Measurements from ENCODE around the gene RNU1-2. TPM values are rescaled to one million over a fixed set of nuclear protein-coding genes. Genes with fewer than 3 reads are reported as not detected.
"Not testable (repeated sequence)": the region's sequence is repeated elsewhere in the genome, so short reads cannot be mapped to it uniquely, and the experiment has no call there.

The RNU1-2 gene
- total RNA-seq, 1 donor from 2014 or later: 3,526 TPM

GRCh38 chr1:16872152-16873075, 23.4 kb upstream of the RNU1-2 start:
- H3K27ac Mint-ChIP-seq; H3K4me1 Mint-ChIP-seq; POLR2A ChIA-PET; intact Hi-C loops (cut with micrococcal nuclease); H3K9me3 Mint-ChIP-seq; H3K36me3 Mint-ChIP-seq (ENCODE audit: low read depth); CTCF ChIA-PET: not testable (repeated sequence)
- peak; percentile 29 for DNase-seq
- H3K4me3 Mint-ChIP-seq: peak overlapping the region; percentile 79
- peaks cover 15% of the 10 kb centered on the region for H3K27me3 Mint-ChIP-seq
- peak; percentile 56 for ATAC-seq (ENCODE audit: low read depth)

- H3K9me3 Mint-ChIP-seq; intact Hi-C loops (cut with micrococcal nuclease); H3K36me3 Mint-ChIP-seq (ENCODE audit: low read depth); H3K4me1 Mint-ChIP-seq; H3K27ac Mint-ChIP-seq; CTCF ChIA-PET; ATAC-seq (ENCODE audit: low read depth): not testable (repeated sequence)
- peak overlapping the region; percentile 79 for H3K4me3 Mint-ChIP-seq
- peak; percentile 39 for DNase-seq
- POLR2A ChIA-PET: interaction anchor here (0.7 kb wide), 1 partner anchor 252 kb away, joined by 3 read pairs; no protein-coding TSS in a partner anchor
- peaks cover 15% of the 10 kb centered on the region for H3K27me3 Mint-ChIP-seq
These were observed 22.5 kb upstream of the RNU1-2 start for GRCh38 chr1:16873076-16873879.

GRCh38 chr1:16874968-16875765, 20.6 kb upstream of the RNU1-2 start:
- H3K27ac Mint-ChIP-seq; CTCF ChIA-PET; H3K4me3 Mint-ChIP-seq; H3K36me3 Mint-ChIP-seq (ENCODE audit: low read depth); H3K4me1 Mint-ChIP-seq; intact Hi-C loops (cut with micrococcal nuclease); ATAC-seq (ENCODE audit: low read depth); DNase-seq; POLR2A ChIA-PET; H3K9me3 Mint-ChIP-seq: not testable (repeated sequence)
- H3K27me3 Mint-ChIP-seq: peaks cover 17% of the 10 kb centered on the region

DNA sequence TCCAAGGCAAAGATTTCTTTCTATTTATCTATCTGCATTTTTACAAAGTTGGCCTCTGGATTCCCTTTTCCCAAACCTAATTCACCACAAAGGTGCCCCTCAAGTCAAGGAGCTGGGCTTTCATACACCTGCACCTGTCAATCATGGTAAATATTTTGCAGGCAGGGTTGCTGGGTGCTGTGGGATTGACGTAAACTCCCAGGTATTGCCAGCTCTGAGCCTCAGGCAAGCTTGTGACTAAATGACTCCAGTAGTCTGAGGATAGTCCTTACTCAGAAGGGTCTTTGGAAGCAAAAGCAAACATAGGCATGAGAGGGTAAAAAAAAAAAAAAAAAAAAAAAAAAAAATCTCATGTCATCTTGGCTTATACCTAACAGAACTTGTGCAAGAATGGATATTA, 14.0 kb upstream of the RNU1-2 start:
- intact Hi-C loops (cut with micrococcal nuclease); H3K4me3 Mint-ChIP-seq; H3K27ac Mint-ChIP-seq; POLR2A ChIA-PET; H3K36me3 Mint-ChIP-seq (ENCODE audit: low read depth); DNase-seq; CTCF ChIA-PET; ATAC-seq (ENCODE audit: low read depth); H3K9me3 Mint-ChIP-seq; H3K4me1 Mint-ChIP-seq: not testable (repeated sequence)
- peaks cover 19% of the 10 kb centered on the region for H3K27me3 Mint-ChIP-seq

DNA sequence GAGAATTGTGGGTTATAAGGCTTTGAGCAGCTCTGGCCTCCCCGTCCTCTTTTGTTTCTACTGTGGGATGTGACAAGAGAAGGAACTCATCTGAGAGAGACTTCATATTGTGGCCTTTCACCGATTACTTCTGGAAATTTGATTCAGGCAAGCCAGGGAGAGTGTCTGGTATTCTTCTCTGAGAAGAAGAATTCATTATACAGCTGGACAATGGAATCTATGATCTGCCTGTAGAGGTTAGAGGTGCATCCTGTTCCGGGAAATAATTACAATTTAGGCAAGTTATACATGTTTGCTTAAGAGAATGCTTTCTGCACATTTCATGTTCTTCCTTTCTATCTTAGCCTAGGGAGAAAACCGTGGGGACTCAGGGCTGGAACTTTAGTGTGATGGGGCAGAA, 12.8 kb upstream of the RNU1-2 start:
- no peak for TF ChIP-seq CTCF (IDR thresholded peaks at IDR 0.05)
- ChIA-PET CTCF (no interaction called here), POLR2A (no interaction called here)
- H3K4me1 Mint-ChIP-seq: no peaks in the 10 kb centered on the region
- H3K27ac Mint-ChIP-seq: no peak overlapping the region
- H3K27me3 Mint-ChIP-seq: peaks cover 17% of the 10 kb centered on the region
- ATAC-seq (ENCODE audit: low read depth): no peak
- H3K9me3 Mint-ChIP-seq: no peaks in the 10 kb centered on the region
- H3K36me3 Mint-ChIP-seq (ENCODE audit: low read depth): no peaks in the 10 kb centered on the region
- intact Hi-C loops (cut with micrococcal nuclease): no loop called here
- no peak for DNase-seq
- no peak overlapping the region for H3K4me3 Mint-ChIP-seq

GRCh38 chr1:16884487-16884886, 11.3 kb upstream of the RNU1-2 start:
- ATAC-seq (ENCODE audit: low read depth); POLR2A ChIA-PET; intact Hi-C loops (cut with micrococcal nuclease); H3K27ac Mint-ChIP-seq; CTCF ChIA-PET; H3K4me3 Mint-ChIP-seq; H3K36me3 Mint-ChIP-seq (ENCODE audit: low read depth); H3K9me3 Mint-ChIP-seq; DNase-seq: not testable (repeated sequence)
- H3K4me1 Mint-ChIP-seq: peaks cover 13% of the 10 kb centered on the region
- peaks cover 15% of the 10 kb centered on the region for H3K27me3 Mint-ChIP-seq

- ChIA-PET CTCF (interaction anchor here (0.6 kb wide), 1 partner anchor 270 kb away, joined by 3 read pairs; no protein-coding TSS in a partner anchor), POLR2A (interaction anchor here (0.6 to 1.2 kb wide), 2 partner anchors 9 to 18 kb away, joined by 3 to 5 read pairs; partner anchors contain the start of gene RNU1-2)
- Mint-ChIP-seq H3K4me3 (no peak overlapping the region), H3K4me1 (peaks cover 19% of the 10 kb centered on the region), H3K27me3 (peaks cover 14% of the 10 kb centered on the region), H3K27ac (no peak overlapping the region), H3K36me3 (ENCODE audit: low read depth) (peaks cover 4% of the 10 kb centered on the region), H3K9me3 (no peaks in the 10 kb centered on the region)
- intact Hi-C loops (cut with micrococcal nuclease): no loop called here
- ATAC-seq (ENCODE audit: low read depth): no peak
- no peak for DNase-seq
- TF ChIP-seq CTCF (IDR thresholded peaks at IDR 0.05): no peak
These were observed 8.7 kb upstream of the RNU1-2 start for GRCh38 chr1:16886860-16887605.

All from activated B cell treated with CpG ODN at 0.5 μM for 24 hours (primary cell).